ENCODE results near the gene ATP5IF1.

The ATP5IF1 gene

GRCh38 chr1:28266920-28267322 lies 31.0 kb downstream of the ATP5IF1 start:
- no peak for TF ChIP-seq CTCF (conservative IDR thresholded peaks at IDR 0.05; ENCODE audit: low read depth, low read length)
- H3K4me3 ChIP-seq (ENCODE audit: low read length) = no peak overlapping the region
- no peak for DNase-seq (ENCODE audit: low read depth)

GRCh38 chr1:28267633-28268032 lies 31.7 kb downstream of the ATP5IF1 start:
- no peak overlapping the region for H3K4me3 ChIP-seq (ENCODE audit: low read length)
- no peak for DNase-seq (ENCODE audit: low read depth)
- TF ChIP-seq CTCF (conservative IDR thresholded peaks at IDR 0.05; ENCODE audit: low read depth, low read length) = no peak

- TF ChIP-seq CTCF (conservative IDR thresholded peaks at IDR 0.05; ENCODE audit: low read depth, low read length) = no peak
- no peak for DNase-seq (ENCODE audit: low read depth)
- H3K4me3 ChIP-seq (ENCODE audit: low read length) = no peak overlapping the region
Observed at GRCh38 chr1:28269529-28269928, 33.6 kb downstream of the ATP5IF1 start.

- no peak overlapping the region for H3K4me3 ChIP-seq (ENCODE audit: low read length)
- no peak for TF ChIP-seq CTCF (conservative IDR thresholded peaks at IDR 0.05; ENCODE audit: low read depth, low read length)
- no peak for DNase-seq (ENCODE audit: low read depth)
Observed at GRCh38 chr1:28272215-28272852, 36.4 kb downstream of the ATP5IF1 start.

GRCh38 chr1:28273216-28273860 lies 37.4 kb downstream of the ATP5IF1 start:
- no peak for DNase-seq (ENCODE audit: low read depth)
- TF ChIP-seq CTCF (conservative IDR thresholded peaks at IDR 0.05; ENCODE audit: low read depth, low read length) = no peak

GRCh38 chr1:28278763-28279162 lies 42.8 kb downstream of the ATP5IF1 start:
- H3K4me3 ChIP-seq (ENCODE audit: low read length) = no peak overlapping the region
- no peak for TF ChIP-seq CTCF (conservative IDR thresholded peaks at IDR 0.05; ENCODE audit: low read depth, low read length)
- DNase-seq (ENCODE audit: low read depth) = no peak

More at GRCh38 chr1:28273216-28273860, 37.4 kb downstream of the ATP5IF1 start:
- H3K4me3 ChIP-seq (ENCODE audit: low read length) = no peak overlapping the region

- DNase-seq (ENCODE audit: low read depth) = no peak
- H3K4me3 ChIP-seq (ENCODE audit: low read length) = no peak overlapping the region
- TF ChIP-seq CTCF (conservative IDR thresholded peaks at IDR 0.05; ENCODE audit: low read depth, low read length) = no peak
Observed at GRCh38 chr1:28279721-28280120, 43.8 kb downstream of the ATP5IF1 start.

All from retinal pigment epithelial cell (primary cell).